H54 (cell line): ENCODE data around the gene DMPK.

Source experiments
- DNase-seq: peaks from one replicate; pipeline ENCODE4 v3.0.0; 2011; ENCODE audit warnings: low spot score, mixed read lengths; ENCODE audit not compliant: insufficient read length
- FAIRE-seq: peaks from 3 replicates; lab custom pipeline; 2011; peaks lifted over from hg19 to GRCh38; lab: Jason Lieb, UNC
- POLR2A ChIP-seq: IDR thresholded peaks from 2 replicates; pipeline ENCODE4 v1.6.1; 2011; ENCODE audit warnings: low read depth, mild to moderate bottlenecking, low read length

DMPK gene

GRCh38 chr19:45821103-45821521 is 38.8 kb upstream of the DMPK start:
- FAIRE-seq (no peak), DNase-seq (no peak)
- TF ChIP-seq POLR2A: no peak

- no peak for DNase-seq
- TF ChIP-seq POLR2A: no peak
- no peak for FAIRE-seq
Measured at GRCh38 chr19:45820413-45821102, 38.3 kb upstream of the DMPK start.

- TF ChIP-seq POLR2A: no peak
- FAIRE-seq (no peak), DNase-seq (no peak)
Measured at GRCh38 chr19:45819769-45820168, 37.5 kb upstream of the DMPK start.

DNA sequence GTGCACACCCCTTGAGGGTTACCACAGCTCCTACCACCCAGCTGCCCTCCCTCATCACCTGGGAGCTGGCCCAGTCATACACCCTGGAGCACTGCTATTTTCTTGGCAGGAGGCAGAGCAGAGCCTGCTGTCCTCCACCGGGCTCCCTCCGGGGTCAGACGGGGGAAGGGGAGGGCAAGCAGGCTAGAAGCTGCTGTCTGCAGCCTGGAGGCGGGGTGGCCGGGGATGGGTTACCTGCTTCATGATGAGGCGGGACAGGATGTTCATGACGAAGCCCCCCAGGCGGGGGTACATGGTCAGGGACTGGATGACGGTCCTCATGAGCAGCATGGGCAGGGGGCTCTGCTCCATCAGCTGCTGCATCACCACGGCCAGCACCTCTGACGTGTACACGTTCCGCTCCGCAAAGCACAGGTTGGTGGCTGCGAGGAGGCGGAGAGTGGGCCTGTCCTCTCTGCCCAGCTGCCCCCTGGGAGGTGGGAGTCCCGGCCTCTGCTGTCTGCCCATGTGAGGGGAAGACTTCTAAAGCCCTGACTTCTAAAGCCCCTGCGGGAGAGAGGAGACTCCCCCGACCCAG is 35.5 kb upstream of the DMPK start:
- TF ChIP-seq POLR2A: no peak
- DNase-seq (no peak), FAIRE-seq (no peak)

DNA sequence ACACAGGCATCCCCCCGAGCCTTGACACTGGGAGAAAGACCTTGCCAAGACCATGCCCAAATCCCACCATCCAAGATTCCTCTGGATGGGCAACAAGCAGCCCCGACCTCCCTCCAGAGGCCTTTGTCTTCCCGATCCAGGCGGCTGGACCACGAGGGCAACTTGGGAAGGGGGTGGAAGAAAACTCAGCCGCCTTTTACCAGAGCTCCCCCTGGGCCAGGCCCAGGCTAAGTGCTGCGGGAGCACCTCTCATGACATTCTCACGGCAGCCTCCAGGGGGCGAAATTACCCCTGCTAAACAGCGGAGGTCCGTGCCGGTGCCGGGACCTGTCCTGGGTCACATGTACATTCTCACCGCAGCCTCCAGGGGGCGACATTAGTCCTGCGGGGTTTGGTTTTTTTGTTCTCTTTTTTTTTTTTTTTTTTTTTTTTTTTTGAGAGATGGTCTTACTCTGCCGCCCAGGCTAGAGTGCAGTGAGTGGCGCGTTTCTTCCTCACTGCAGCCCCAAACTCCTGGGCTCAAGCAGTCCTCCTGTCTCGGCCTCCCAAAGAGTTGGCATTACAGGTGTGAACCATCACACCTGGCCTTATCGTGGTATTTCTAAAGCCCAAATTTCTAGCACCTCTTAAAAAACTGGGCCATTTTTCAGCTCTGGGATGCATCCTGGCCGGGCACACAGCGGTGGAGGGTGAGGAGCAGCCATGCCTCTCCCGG is 34.9 kb upstream of the DMPK start:
- FAIRE-seq: peak; percentile 67
- peak; percentile 91 for DNase-seq
- no peak for TF ChIP-seq POLR2A

GRCh38 chr19:45816236-45817009 is 34.1 kb upstream of the DMPK start:
- DNase-seq (no peak), FAIRE-seq (no peak)
- TF ChIP-seq POLR2A: no peak

- TF ChIP-seq POLR2A: no peak
- DNase-seq (no peak), FAIRE-seq (no peak)
Measured at GRCh38 chr19:45815481-45816216, 33.4 kb upstream of the DMPK start.

DNA sequence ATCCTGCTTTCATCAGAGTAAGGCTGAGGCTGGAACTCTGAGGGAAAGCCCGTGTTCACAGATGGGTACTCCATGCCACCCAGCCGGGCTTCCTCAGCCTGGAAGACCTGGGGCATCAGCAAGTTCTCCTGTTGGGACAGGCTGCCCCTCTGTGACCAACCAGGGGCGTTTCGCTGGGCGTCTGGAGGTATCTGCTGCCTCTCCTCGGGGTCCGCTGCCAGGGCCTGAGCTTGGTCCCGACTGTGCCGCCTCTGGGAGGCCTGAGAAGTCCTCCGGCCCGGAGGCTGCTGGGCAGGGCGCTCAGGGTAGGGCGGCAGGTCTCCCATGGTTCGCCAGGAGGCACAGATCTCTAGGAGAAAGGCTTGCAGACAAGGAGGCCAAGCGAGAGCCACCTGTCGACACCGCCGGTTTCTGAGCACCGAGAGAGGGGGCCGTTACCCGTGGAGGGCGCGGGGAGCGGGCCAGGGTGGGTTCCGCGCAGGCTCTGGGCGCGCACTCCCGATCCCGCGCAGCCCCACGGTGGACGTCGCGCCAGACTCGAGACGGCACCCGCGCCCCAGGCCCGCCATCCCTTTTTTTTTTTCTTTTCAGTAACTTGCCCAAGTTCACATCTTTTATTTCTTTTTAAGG is 32.7 kb upstream of the DMPK start, which contains the start of gene RSPH6A:
Gene RSPH6A, minus strand, starts transcription at position 458 of the 630 bp plus-strand sequence. Its CDS starts 132 bp downstream, at position 326.
- no peak for DNase-seq
- FAIRE-seq: no peak
- no peak for TF ChIP-seq POLR2A

- DNase-seq: no peak
- FAIRE-seq: no peak
- no peak for TF ChIP-seq POLR2A
Measured at GRCh38 chr19:45814166-45814780, 32.0 kb upstream of the DMPK start.

DNA sequence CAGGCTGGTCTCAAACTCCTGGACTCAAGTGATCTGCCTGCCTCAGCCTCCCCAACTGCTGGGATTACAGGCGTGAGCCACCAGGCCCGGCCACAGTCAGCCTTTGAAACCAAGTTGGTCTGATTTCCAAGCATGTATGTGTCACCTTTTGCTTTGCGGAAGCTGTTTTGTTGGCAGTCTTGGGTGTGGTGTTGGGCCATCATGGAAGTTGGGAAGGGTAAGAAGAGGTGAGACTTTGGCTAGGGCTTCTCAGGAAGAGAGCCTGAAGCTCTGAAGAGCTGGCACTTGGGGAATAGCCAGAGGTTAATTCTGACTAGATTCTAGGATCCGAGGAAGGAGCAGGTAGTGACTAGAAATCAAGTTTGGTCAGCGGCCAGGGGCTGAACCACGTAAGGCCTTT is 30.0 kb upstream of the DMPK start:
- FAIRE-seq (no peak), DNase-seq (no peak)
- TF ChIP-seq POLR2A: no peak

DNA sequence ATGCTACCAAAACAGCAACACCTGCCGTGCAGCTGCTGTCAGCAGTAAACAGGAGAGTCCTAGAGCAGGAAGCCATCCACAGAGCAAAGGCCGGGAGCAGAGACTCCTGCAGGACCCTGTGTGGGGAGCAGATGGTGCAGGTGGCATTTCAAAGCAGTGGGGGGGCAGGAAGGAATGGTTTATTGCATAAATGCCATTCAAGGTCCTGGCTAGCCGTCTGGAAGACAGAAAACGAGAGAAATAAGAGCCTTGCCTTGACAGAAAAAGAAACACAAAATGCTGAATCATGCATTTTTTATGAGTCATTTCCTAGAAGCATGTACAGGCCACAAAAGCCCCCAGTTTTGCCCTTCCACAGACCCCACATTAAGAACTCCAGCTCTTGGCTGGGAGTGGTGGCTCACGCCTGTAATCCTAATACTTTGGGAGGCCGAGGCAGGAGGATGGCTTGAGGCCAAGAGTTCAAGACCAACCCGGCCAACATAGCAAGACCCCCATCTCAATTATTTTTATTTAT is 27.4 kb upstream of the DMPK start:
- TF ChIP-seq POLR2A: no peak
- FAIRE-seq (no peak), DNase-seq (no peak)

DNA sequence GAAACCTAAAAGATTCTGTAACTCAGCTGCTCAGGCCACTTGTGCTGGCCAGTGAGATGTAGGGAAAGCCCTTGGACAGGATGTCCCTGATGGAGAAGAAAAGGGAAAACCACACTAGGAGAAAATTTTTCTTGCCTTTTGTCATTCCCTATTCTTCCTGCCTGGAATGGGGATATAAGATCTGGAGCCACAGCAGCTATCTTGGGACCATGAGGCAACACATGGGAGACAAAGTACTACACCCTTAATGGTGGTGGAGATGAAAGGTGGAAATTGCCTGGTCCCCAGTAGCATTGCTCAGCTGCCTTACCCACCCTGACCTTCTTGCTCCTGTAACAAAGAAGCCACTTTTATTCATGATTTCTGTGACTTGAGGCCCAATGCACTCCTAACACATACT is 23.4 kb upstream of the DMPK start:
- no peak for TF ChIP-seq POLR2A
- FAIRE-seq (no peak), DNase-seq (no peak)

DNA sequence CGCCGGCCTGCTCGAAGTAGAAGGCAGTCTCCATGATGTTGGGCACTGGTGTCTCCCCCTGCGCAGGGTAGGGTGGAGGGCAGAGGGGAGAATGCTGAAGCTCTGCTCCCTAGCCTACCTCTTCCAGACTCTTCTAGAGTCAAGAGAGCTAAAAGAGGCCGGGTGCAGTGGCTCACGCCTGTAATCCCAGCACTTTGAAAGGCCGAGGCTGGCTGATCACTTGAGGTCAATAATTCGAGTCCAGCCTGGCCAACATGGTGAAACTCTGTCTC is 22.6 kb upstream of the DMPK start:
- FAIRE-seq (no peak), DNase-seq (no peak)
- no peak for TF ChIP-seq POLR2A
